Measurements from ENCODE around the gene BOD1L1. TPM values are rescaled to one million over a fixed set of nuclear protein-coding genes. Genes with fewer than 3 reads are reported as not detected.

The BOD1L1 gene
- total RNA-seq, 1 donor from 2014 or later, result 17.8 TPM

- DNase-seq (ENCODE audit: missing footprints) (no peak), ATAC-seq (no peak)
- intact Hi-C loops (cut with DNase I), result no loop called here
These were observed 6.1 kb upstream of the BOD1L1 start for GRCh38 chr4:13633671-13634070.

- no peak for ATAC-seq
- DNase-seq (ENCODE audit: missing footprints), result peak; percentile 75
- intact Hi-C loops (cut with DNase I), result no loop called here
These were observed 333 bp downstream of the BOD1L1 start for GRCh38 chr4:13627178-13627605.

DNA sequence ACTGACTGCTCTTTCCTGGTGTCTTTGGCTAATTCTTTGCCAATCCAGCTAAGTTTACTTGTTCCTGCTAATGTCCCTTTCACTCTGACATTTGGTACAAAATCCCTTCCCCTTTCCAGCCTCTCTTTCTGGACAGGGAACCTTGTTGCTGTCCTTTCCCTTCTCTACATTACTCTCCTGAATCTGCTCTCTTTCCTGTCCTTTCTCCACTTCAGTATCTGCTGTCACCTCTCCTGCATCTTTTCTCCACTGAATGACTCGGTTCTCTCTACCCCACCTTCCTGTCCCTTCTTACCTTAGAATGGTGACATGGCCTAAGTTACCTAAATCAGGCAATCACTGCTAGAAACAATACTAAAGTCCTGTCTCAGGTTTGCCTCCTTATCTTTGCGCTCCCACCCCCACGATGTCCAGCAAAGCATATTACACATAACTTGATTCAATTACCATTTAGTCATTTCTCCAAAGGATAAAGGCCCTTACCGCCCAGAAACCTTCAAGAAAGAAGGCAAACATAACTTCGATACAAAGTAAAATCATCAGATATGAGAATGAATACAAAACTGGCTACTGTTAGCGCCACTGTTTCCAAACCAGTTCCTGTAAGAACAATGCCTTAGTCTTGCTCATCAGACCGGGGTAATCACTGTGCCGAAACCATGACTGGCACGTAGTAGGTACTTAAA lies 890 bp downstream of the BOD1L1 start:
- ATAC-seq (no peak), DNase-seq (ENCODE audit: missing footprints) (no peak)
- intact Hi-C loops (cut with DNase I), result no loop called here

GRCh38 chr4:13618212-13618806 lies 9.2 kb downstream of the BOD1L1 start:
- intact Hi-C loops (cut with DNase I), result no loop called here
- DNase-seq (ENCODE audit: missing footprints), result no peak
- ATAC-seq, result no peak

GRCh38 chr4:13617801-13618200 lies 9.7 kb downstream of the BOD1L1 start:
- no peak for ATAC-seq
- intact Hi-C loops (cut with DNase I), result no loop called here
- no peak for DNase-seq (ENCODE audit: missing footprints)

GRCh38 chr4:13616597-13616996 lies 10.9 kb downstream of the BOD1L1 start:
- intact Hi-C loops (cut with DNase I), result no loop called here
- no peak for ATAC-seq
- no peak for DNase-seq (ENCODE audit: missing footprints)

GRCh38 chr4:13615161-13615560 lies 12.4 kb downstream of the BOD1L1 start:
- intact Hi-C loops (cut with DNase I), result no loop called here
- ATAC-seq, result no peak

DNA sequence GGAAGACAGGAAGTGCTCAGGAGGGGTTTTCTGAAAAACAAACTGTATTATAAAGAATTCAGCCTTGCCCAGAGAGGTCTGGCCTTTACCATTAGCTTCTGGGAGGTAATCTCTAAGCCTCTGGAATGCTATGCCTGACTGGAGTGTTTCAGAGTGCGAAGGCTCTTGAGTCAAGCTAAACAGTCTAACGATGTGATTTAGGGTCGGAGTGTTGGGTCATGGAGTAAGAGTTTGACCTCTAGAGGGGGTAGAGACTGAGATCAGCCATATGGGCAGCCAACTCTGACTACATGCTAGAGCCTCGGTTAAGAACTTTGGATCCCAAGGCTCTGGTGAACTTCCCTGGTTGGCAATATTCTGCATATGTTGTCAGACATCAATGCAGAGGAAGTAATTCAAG lies 15.0 kb downstream of the BOD1L1 start:
- DNase-seq (ENCODE audit: missing footprints) (no peak), ATAC-seq (no peak)
- intact Hi-C loops (cut with DNase I), result no loop called here

More at GRCh38 chr4:13615161-13615560, 12.4 kb downstream of the BOD1L1 start:
- no peak for DNase-seq (ENCODE audit: missing footprints)

GRCh38 chr4:13611283-13611842 lies 16.2 kb downstream of the BOD1L1 start:
- peak; percentile 77 for ATAC-seq
- DNase-seq (ENCODE audit: missing footprints), result no peak
- intact Hi-C loops (cut with DNase I), result no loop called here

- no peak for ATAC-seq
- intact Hi-C loops (cut with DNase I), result no loop called here
- DNase-seq (ENCODE audit: missing footprints), result no peak
These were observed 22.2 kb downstream of the BOD1L1 start for GRCh38 chr4:13605330-13605729.

DNA sequence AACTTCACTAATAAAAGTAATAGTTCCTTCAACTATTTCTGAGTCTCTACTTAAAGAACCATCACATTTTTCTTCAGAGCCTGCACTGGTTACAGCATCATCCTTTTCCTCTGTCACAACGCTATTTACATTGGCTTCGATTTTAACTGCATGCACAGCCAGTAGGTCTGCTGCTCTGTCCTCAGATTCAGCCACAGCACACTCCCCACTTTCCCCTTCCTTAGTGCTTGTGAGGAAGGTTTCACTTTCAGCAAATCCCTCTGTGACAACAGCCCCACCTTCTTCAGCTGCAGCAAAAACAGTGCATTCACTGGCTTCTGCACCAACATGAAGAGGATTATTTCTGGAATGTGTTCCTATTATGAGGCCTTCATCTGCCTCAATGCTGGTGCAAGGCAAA lies 25.7 kb downstream of the BOD1L1 start:
- intact Hi-C loops (cut with DNase I), result no loop called here
- no peak for ATAC-seq
- no peak for DNase-seq (ENCODE audit: missing footprints)

DNA sequence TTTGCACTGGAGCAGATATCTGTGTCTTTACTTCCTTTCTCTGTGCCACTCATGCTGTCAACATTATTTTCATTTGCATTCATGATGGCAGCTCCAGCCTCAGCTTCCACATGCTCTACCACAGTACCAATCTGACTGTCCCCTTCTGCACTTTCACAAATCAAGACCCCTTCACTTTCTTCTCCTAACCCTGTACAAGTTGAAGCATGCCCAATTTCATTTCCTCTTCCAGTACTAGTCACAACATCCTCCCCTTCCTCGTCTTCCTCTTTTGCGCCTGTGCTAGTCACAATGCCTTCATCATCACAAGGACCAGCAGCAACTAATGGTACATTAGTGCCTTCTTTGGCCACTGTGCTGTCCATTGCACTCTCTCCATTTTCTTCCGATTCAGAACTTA lies 26.5 kb downstream of the BOD1L1 start:
- intact Hi-C loops (cut with DNase I), result no loop called here
- ATAC-seq (no peak), DNase-seq (ENCODE audit: missing footprints) (no peak)

DNA sequence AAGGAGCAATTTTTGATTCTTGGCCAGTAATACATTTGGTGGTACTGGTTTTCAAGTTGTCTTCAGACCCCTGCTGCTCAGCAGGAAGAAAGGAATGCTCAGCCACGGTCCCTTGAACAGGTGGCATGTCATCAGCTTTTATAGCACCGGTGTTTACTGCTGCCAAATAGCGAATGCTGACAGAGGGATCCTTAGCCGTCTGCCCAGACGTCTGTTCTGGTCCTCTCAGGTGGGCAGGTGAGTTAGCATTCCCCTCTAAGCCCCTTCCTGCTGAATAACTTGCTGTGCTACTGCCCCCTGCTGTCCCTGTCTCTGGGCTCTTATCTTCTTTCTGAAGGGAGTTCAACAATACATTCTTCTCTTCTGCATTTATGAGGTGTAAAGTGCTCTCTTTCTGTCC lies 28.4 kb downstream of the BOD1L1 start:
- no peak for DNase-seq (ENCODE audit: missing footprints)
- ATAC-seq, result no peak
- intact Hi-C loops (cut with DNase I), result no loop called here

DNA sequence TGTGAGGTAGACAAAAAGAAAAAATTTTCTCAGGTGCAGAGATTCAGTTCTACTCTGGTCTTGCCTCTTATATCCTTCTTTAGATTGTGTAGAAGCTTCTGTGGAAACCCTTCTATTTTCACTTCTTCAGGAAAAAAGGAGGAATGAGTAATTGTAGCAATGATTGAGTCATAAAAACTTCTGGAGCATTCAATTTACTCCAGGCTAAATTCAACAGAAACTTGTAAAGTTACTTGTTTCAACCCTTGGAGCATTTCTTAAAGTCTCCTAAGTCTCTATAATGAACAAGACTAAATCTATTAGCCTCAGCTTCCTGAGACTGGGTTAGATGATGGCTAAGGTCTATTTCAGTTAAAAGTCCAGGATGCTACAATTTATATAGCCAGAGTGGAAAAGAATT lies 29.9 kb downstream of the BOD1L1 start:
- intact Hi-C loops (cut with DNase I), result no loop called here
- DNase-seq (ENCODE audit: missing footprints), result no peak
- ATAC-seq, result no peak

DNA sequence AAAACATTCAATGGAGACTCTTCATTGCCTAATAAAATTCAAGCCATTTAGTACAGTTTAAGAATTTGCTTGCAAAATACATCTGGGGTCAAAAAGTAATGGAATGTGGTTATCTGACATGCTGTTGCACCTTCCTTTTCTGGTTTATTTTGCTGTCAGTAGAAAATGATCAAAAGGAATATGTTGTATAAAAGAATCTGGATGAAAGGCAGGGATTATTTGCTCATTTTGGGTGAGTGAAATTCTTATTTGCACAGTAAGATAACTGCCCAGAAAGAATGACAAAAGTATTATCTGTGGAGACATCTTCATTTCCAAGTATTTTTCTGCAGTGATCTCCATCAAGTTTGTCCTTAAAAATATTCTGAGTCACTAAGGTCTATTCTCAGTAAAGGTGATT lies 30.4 kb downstream of the BOD1L1 start:
- intact Hi-C loops (cut with DNase I), result no loop called here
- ATAC-seq (no peak), DNase-seq (ENCODE audit: missing footprints) (no peak)

- no peak for ATAC-seq
These were observed 35.3 kb downstream of the BOD1L1 start for GRCh38 chr4:13592220-13592619.

DNA sequence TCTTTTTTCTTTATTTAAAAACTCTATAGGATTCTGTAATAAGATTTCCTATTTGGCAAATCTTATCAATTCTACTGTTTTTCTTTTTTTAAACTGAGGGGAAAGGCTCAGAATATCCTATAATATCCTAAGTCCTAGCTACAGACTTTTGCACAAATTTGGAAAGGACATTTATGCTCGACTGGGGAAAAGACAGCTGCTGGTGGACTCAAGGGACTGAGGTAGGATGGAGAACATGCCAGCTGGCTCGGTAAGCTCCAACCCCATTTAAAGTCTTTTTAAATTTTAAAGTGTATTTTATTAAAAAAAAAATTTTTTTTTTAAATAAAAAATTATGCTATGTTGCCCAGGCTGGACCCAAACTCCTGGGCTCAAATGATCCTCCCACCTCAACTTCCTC lies 36.8 kb downstream of the BOD1L1 start:
- intact Hi-C loops (cut with DNase I), result no loop called here
- DNase-seq (ENCODE audit: missing footprints) (no peak), ATAC-seq (no peak)

More at GRCh38 chr4:13592220-13592619, 35.3 kb downstream of the BOD1L1 start:
- intact Hi-C loops (cut with DNase I), result no loop called here
- DNase-seq (ENCODE audit: missing footprints), result no peak

- no peak for DNase-seq (ENCODE audit: missing footprints)
- no peak for ATAC-seq
- intact Hi-C loops (cut with DNase I), result no loop called here
These were observed 38.6 kb downstream of the BOD1L1 start for GRCh38 chr4:13588954-13589353.

DNA sequence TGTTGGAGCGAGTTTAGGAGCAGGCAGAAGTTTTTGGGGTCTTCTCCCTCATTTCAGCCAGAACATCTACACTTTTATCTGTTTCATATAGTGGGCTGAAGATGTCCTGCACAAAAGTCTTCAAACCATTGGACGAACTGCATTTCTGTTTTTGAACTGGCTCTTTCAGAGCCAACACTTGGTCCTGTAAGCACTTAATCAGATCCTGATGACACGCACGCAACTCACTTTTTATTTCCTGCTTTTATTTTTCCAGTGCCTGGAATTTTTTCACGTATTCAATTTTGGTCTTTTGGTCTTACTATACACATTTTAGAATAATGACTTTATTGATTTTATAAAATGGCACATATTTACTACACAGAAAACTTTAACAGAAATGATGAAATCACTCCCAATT lies 43.0 kb downstream of the BOD1L1 start:
- intact Hi-C loops (cut with DNase I), result no loop called here
- ATAC-seq (no peak), DNase-seq (ENCODE audit: missing footprints) (no peak)

GRCh38 chr4:13580036-13580435 lies 47.5 kb downstream of the BOD1L1 start:
- intact Hi-C loops (cut with DNase I), result no loop called here
- DNase-seq (ENCODE audit: missing footprints) (no peak), ATAC-seq (no peak)

Data from Right ventricle myocardium inferior (tissue), 1 donor.